GM12892 (cell line): ENCODE data around the gene SMAD6.
"Not testable (repeated sequence)": the region's sequence is repeated elsewhere in the genome, so short reads cannot be mapped to it uniquely, and the experiment has no call there.

Experiments
- DNase-seq: peaks from one replicate; pipeline ENCODE4 v3.0.0; 2011; ENCODE audit not compliant: insufficient read length
- FAIRE-seq: peaks from 2 replicates; lab custom pipeline; 2011; peaks lifted over from hg19 to GRCh38; lab: Jason Lieb, UNC
- POLR2A ChIP-seq: IDR thresholded peaks from 2 replicates; pipeline ENCODE4 v1.6.1; 2011; ENCODE audit warnings: low read depth, low read length, control low read depth
- POLR2AphosphoS5 ChIP-seq: IDR thresholded peaks from 2 replicates; pipeline ENCODE4 v1.6.1; 2011; ENCODE audit warnings: low read depth, low read length, control low read depth
- TAF1 ChIP-seq: IDR thresholded peaks from 2 replicates; pipeline ENCODE4 v1.6.1; 2011; ENCODE audit warnings: low read depth, mild to moderate bottlenecking, control low read depth, low read length, borderline replicate concordance

The SMAD6 gene

DNA sequence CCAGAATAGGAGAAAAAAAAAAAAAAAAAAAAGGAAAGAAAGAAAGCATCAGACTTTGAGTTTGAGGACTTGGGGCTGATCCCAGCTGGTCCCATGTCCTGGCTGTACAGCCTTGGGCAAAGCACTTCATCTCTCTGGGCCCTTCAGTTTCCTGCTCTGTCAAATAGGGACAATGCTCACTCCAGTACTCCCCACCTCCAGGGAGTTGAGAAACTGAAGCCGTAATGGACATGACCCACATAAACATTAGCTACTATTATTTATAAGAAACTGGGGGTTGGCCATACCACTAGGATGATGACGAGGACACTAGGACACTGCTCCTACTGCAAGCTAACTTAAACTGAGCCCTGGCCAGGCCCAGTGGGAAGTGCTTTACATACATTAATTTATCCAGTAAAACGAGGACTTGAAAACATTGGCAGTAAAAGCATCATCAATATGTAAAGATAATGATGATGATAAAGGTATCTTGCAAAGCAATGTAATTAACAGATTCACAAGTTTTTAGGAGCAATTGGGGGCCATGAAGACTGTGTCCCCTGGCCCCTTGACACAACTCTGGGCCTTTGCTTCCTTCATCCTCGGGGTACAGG is 22.9 kb upstream of the SMAD6 start:
- FAIRE-seq (no peak), DNase-seq (no peak)
- TF ChIP-seq TAF1 = no peak
- no peak for TF ChIP-seq POLR2AphosphoS5
- no peak for TF ChIP-seq POLR2A

GRCh38 chr15:66679657-66680108 is 22.4 kb upstream of the SMAD6 start:
- no peak for DNase-seq
- no peak for TF ChIP-seq POLR2A
- TF ChIP-seq TAF1 = no peak
- TF ChIP-seq POLR2AphosphoS5 = no peak
- no peak for FAIRE-seq

DNA sequence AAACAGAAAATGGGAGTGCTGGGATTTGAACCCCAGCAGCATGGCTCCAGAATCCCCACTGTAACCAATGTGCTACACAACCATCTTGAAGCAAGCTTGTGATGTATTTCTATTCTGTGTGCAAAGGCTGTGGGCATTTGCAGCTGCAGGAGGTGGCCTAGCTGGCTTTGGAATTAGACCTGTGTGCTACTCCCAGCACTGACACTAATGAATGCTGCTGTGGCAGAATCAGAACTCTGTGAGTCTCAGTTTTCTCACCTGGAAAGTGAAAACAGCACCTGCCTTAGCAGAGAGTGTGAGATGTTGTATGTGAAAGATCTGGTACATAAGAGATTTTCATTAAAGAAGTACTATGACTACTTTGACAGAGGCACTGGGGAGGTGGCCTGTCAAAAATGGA is 21.5 kb upstream of the SMAD6 start:
- TF ChIP-seq POLR2A = no peak
- no peak for TF ChIP-seq POLR2AphosphoS5
- no peak for TF ChIP-seq TAF1
- FAIRE-seq (no peak), DNase-seq (no peak)

- DNase-seq (no peak), FAIRE-seq (no peak)
- TF ChIP-seq TAF1 (no peak), POLR2A (no peak), POLR2AphosphoS5 (no peak)
Observed at GRCh38 chr15:66681395-66681794, 20.6 kb upstream of the SMAD6 start.

DNA sequence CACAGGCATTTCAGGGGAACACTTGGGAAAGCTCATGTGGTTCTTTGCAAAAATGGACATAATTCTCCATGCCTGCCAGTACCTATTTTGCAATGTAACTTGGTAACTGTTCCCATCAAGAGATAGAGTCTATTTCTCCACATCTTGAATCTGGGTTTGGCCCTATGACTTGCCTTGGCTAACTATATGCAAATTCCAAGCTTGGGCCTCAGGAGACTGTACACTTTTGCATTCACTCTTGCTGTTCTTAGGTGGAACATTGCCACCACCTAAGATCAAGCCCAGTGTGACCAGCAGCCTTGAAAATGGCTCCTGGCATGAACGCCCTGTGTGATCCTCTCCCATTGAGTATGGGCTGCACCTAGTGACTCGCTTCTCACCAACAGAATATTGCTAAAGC is 19.8 kb upstream of the SMAD6 start:
- TF ChIP-seq POLR2AphosphoS5 (no peak), POLR2A (no peak), TAF1 (no peak)
- no peak for DNase-seq
- no peak for FAIRE-seq

GRCh38 chr15:66682865-66683264 is 19.2 kb upstream of the SMAD6 start:
- no peak for DNase-seq
- TF ChIP-seq TAF1 = no peak
- TF ChIP-seq POLR2A = no peak
- TF ChIP-seq POLR2AphosphoS5 = no peak
- no peak for FAIRE-seq

DNA sequence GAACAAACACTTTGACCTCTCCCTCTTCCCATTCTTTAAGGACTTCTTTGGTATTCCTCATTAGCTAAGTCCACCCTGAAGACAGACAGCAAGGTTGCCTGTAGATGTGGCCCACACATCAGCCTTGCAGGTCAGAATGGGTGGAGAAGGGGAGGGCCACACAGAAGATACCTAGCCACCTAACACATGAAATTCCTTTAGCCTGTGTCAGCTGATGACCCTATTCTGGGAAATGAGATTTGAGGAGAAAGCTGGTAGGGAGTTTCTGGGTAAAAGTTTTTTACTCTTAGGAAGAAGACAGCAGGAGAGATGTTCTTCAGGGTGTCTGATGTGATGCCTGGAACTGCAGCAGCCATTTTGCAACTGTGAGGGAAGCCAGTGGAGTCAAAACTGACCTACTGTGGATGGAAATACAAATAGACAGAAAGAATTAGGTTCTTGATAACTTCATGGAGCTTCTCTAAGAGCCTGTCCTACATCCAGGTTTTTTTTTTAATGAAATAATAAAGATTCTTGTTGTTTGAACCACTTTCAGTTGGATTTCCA is 17.8 kb upstream of the SMAD6 start:
- DNase-seq = no peak
- TF ChIP-seq POLR2AphosphoS5 (no peak), TAF1 (no peak), POLR2A (no peak)
- no peak for FAIRE-seq

DNA sequence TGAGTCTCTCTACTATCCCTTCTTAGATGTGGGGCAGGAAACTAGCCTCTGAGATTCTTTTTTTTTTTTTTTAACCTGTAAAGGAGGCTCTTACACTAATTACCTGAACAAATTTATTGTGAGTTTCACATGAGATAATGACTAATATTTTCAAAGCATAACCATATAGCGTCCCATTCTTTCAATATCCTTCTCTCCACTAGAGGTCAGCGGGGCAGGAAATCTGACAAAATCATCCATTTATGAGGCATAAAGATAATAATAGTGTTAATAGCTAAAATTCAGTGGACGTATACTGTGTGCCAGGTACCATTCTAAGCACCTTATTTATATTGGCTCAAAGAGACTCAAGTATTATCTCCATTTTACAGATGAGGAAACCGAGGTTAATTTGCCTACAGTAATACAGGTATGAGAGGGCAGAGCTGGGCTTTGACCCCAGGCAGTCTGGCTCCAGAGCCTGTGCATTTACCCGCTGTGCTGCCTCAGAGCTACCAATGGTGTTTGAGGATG is 16.3 kb upstream of the SMAD6 start:
- DNase-seq = no peak
- TF ChIP-seq POLR2A (no peak), TAF1 (no peak), POLR2AphosphoS5 (no peak)
- no peak for FAIRE-seq

DNA sequence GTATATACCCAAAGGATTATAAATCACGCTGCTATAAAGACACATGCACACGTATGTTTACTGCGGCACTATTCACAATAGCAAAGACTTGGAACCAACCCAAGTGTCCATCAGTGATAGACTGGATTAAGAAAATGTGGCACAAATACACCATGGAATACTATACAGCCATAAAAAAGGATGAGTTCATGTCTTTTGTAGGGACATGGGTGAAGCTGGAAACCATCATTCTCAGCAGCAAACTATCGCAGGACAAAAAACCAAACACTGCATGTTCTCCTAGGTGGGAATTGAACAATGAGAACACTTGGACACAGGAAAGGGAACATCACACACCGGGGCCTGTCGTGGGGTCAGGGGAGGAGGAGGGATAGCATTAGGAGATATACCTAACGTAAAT is 11.1 kb upstream of the SMAD6 start:
- DNase-seq, FAIRE-seq: not testable (repeated sequence)

DNA sequence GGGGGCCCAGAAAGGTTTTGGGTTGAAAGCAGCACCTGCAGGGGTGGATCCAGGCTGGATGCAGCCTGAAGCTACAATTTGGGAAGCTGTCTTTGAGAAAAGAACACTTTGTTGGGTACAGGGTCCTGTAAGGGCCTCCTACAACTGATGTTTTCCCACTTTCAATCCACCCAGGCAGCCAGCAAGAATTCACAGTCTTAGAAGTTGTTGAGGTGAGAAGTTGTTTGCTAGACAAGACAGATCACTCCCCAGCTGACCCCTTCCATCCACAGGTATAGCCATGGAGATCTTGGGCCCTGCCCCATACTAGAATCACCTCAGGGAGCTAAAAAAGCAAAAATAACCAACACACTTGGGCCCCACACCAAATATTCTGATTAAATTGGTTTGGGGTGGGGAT is 10.3 kb upstream of the SMAD6 start:
- no peak for DNase-seq
- TF ChIP-seq POLR2AphosphoS5 = no peak
- no peak for TF ChIP-seq POLR2A
- TF ChIP-seq TAF1 = no peak
- FAIRE-seq = no peak

DNA sequence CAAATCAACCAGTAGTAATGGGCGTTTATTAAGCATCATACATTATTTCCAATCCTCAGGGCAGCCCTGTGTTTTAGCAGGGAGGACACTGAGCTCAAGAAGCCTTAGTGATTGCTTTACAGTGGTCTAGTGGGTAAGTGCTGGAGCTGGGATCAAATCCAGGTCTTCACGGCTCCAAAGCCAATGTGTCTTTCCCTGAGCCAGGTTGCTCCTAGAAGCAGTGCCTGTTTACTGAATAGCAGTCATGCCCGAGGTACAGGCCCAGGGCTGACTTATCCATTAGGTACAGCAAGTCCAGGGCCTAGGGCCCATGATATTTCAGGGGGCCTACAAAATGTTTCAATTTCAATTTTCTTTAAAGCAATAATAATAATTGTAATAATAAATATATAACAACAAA is 9.6 kb upstream of the SMAD6 start:
- FAIRE-seq = no peak
- TF ChIP-seq TAF1 = no peak
- TF ChIP-seq POLR2AphosphoS5 = no peak
- no peak for TF ChIP-seq POLR2A
- no peak for DNase-seq

DNA sequence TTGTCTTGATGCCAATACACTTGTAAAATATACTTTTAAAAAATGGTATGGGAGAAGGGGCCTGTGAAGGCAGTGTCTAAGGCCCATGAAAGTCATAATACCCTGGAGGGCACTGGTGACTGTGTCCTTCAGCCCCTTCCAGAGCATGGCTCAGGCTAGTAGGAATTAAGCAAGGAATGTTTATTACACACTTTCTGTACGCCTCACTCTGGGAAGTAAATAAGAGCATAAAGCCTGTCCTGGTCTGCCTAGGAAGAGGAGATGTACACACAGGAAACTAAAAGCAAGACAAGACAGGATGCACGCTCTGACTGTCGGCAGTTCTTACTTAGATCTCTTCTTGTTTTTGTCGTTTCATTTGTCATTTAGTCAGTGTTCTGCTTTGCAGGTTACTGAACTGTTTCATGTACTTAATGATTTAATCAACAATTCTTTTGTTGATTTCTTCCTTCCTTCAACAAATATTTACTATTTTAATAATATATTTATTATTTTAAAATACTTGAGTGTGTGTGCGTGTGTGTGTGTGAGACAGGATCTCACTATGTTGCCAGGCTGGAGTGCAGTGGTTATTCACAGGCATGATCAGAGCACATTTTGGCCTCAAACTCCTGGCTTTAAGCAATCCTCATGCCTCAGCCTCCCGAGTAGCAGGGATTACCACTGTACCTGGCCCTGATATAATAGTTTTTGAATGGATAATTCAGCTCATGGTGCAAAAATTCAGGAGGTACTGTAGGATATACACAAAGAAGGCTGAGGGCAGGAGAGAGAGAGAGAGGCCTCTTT is 9.0 kb upstream of the SMAD6 start:
- no peak for TF ChIP-seq POLR2A
- TF ChIP-seq TAF1 = no peak
- TF ChIP-seq POLR2AphosphoS5 = no peak
- DNase-seq (no peak), FAIRE-seq (peak; percentile 53)

GRCh38 chr15:66696770-66697169 is 5.3 kb upstream of the SMAD6 start:
- no peak for TF ChIP-seq POLR2A
- no peak for TF ChIP-seq TAF1
- TF ChIP-seq POLR2AphosphoS5 = no peak
- FAIRE-seq (no peak), DNase-seq (no peak)
